Hematopoietic multipotent progenitor cell treated with erythropoietin and hydrocortisone succinate and interleukin-3 and kit ligand, for 4 days (in vitro differentiated cells): ENCODE measurements around the gene NRF1.
A peak's percentile ranks its signal among the peaks of the same experiment; 100 is the strongest.

ENCODE experiments used
- DNase-seq: peaks from one replicate; pipeline ENCODE4 v3.0.0-alpha.2; 2015

Gene NRF1

DNA sequence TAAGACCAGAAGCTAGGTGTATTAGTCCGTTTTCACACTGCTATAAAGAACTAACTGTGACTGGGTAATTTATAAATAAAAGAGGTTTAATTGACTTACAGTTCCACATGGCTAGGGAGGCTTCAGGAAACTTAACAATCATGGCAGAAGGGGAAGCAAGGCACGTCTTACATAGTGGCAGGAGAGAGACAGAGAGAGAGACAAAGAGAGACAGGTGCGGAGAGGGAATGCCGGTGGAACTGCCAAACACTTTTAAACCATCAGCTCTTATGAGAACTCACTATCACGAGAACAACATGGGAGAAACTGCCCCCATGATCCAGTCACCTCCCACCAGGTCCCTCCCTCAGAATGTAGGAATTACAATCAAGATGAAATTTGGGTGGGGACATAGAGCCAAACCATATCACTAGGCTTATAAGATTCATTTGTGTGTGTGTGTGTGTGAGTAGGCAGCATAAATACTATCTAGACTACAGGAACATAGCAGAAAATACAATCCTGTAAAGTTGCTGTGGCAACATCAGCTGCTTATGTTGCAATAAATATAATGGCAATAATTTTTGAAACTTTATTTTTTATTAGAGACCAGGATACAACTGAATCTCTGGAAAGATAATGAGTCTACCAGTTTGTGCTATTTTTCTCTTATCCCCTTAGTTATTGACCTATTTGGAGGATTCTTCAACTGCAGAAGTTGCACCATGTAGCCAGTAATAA, 77.1 kb downstream of the NRF1 start:
- no peak for DNase-seq

DNA sequence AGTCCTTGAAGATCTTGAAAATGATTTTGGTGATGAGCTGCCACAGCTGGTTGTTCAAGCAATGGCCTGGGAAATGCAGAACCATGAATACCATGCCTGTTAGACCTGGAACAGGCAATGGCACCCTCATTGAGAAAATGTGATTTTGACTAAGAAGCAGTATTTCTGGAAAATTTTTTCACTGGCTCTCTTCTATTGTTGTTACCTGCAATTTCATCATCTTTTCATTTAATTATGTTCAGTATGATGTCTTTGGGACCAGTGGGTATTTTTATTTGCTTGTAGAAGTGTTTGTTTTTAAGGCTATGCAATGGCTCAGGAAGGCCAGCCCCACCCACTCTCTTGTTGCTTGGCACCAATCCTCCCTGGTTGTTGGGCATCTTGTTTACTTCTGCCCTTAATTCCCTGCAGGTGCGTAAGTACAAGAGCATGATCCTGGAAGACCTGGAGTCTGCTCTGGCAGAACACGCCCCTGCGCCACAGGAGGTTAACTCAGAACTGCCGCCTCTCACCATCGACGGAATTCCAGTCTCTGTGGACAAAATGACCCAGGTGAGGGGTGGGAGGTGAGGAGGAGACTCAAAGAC, 78.6 kb downstream of the NRF1 start:
- no peak for DNase-seq

DNA sequence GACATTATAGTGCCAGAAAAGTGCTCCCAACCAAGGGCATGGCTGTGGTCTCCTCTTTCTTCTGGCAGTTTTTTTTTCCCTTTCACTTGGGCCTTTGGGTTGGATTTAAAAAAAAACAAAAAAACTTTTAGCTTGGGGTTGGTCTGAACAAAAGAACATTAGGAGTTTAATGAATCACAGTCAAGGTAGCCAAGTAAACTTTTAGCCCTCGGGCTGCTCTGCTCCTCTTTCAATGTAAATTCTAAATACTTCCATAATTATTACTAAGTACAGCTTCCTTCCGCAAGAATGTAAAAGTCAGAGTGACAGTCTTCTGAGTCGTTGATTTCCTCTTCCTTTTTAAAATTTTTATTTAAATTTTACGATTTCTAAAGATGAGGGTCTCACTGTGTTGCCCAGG, 79.2 kb downstream of the NRF1 start:
- no peak for DNase-seq

DNA sequence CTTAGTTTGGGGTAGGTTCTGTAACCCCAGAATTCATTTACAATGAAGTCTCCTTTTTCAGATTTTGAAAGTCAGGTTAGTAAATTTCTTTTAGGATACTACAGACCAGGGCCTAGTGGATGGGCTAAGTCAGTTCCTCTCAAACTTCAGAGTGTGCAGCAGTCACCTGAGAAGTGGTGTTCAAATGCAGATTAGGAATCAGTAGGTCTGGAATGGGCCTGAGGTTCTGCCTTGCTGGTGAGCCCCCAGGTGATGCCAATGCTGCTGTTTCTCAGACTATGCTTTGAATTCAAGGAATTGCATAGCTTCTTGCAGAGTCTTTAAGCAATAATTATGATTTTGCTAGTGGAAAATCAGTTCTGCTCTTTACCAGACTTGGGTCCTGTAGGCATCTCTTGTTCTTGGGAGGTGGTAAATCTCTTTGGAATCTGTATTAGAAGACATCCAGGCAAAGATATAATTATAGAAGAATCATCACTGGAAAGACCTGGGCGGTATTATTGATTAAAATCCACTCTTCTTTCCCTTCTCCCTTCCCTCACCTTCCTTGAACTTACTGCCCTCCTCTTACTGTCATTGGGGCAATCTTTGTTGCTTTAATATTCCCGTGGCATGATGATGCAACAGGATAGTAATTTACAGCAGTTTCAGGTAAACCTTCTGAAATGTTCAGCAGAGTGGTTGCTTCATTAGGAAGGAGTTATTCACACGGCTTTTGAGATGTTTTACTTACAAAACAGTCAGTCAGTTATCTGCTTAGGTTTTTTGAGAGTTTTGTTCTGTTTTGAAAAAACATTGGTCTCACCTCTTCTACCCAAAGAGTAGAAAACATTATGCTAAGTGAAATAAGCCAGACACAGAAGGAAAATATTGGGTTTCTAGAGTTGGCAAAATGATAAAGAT, 87.2 kb downstream of the NRF1 start:
- no peak for DNase-seq

DNA sequence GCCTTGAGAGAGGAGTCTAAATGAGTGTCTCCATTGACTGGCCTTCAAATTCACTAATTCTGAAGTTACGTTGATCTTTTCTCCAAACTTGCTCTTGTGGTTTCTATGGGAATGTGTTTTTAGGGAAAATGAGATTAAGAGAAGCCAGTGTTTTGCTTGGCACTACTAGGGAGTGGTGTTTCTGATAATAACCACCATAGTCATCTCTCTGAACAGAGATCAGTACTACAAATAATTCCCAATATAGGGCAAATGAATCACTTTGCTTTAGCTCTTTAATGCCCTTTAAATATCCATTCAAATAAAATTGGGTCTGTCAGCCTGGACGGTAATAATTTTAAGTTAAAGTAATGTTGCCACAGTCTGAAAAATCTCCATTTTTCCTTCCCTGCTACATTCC, 90.8 kb downstream of the NRF1 start:
- no peak for DNase-seq

DNA sequence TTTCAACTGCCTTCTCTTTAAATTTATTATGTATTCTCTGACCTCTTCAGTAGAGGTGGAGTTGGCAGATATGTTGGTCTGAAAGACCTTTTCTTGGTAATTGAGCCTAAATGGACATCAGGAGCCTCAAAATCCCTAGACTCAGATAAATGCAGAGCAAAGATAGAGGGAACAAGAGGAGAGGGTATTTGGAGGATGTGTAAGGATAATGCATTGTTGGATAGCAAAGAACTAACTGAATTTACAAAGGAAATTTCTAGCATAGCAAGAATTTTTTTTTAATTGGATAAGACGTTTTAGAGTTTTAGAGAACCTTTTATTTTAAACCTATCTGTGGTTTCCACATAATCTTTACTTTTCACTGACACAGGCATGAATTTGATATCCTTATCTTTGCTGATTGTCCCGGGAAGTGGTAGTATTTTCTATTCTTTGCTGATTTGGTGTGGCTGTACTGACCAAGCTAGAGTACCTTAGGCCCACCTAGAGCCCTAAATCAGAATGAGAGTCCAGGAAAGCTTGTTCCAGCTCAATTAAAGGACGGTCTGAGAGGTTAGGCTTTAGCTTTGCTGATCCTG, 91.3 kb downstream of the NRF1 start:
- no peak for DNase-seq

DNA sequence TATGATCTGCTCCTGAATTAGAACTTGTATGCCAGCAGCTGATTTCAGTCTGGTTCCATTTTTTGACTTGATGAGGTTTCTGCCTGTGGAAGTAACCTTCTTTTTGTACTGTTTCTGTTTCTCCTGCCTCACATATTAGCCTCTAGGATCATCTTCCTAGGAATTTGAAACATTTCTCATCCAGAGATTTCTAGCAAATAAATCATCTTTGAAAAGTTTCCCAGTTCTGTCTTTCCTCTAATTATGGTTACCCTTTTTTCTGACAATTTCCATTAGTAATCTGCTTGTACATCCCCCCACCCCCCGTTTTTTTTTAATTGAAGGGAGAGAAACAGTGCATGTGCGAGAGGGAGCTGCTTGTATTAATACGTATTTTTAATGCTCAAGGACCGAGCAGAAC, 92.2 kb downstream of the NRF1 start:
- no peak for DNase-seq

DNA sequence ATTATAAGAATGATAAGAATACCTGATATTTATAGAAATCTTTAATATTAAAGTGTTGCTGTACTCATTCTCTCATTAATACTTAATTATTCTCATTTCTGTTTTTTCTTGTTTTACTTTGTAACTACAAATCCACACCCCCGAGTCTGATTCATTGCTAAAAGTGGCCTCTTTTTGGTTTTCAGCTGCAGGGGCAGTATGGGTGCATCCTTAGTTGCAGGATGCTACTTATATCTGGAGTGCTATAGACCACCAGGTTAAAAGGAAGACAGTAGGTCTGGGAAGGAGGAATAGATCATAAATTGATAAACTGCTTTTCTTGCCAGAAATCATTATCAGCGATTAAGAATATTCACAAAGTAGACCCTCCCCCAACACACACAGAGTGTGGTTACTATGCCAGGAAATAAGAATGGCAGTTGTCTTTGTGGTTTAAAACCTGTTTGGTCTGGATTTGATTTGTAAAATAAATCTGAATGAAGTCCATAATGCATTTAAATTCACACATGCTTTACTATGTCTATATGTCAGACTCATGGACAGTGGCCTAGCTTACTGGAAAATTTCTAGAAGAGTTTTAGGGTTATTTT, 96.5 kb downstream of the NRF1 start:
- peak; percentile 34 for DNase-seq

DNA sequence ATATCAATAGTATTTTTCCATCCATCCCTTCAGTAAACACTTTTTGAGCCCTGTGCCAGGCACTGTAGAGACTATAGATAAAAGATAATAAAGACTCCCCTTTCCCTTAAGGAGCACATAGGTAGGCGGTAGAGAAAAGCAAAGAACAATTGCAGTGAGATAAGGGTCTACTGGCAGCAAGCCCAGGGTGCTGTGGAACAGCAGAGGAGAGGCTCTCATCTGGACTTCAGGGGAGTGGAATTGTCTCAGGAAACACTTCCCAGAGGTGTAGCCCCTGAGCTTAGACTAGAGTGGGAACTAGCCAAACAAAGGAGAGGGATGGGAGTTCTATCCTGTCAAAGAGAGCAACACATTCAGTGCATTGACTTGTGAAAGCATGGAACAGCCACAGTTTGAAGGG, 102.0 kb downstream of the NRF1 start:
- peak; percentile 14 for DNase-seq

DNA sequence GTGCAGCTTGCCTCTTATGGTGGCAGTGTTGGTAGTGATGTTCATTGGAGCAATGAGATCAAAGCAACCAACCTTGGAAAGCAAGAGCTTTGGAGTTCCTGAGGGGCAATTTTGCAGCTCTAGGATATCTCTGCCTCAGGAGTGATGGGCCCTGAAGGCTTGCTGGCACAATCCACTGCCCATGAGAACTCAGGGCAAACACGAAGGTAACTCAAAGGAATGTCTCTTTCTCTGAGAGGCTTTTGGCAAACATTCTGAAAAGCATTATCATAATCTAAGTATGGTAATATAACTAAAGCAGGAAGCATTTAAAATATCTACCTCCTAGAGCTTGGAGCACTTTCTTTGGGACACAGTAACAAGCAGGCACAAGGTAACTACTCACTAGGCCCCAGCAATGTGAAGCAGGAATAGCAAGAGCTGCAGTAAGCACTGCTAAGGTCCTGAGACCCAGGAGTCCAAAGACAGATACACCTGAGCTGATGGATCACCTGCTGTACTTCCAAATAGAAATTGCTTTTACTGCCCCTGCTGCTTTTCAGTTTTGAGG, 103.1 kb downstream of the NRF1 start:
- no peak for DNase-seq

DNA sequence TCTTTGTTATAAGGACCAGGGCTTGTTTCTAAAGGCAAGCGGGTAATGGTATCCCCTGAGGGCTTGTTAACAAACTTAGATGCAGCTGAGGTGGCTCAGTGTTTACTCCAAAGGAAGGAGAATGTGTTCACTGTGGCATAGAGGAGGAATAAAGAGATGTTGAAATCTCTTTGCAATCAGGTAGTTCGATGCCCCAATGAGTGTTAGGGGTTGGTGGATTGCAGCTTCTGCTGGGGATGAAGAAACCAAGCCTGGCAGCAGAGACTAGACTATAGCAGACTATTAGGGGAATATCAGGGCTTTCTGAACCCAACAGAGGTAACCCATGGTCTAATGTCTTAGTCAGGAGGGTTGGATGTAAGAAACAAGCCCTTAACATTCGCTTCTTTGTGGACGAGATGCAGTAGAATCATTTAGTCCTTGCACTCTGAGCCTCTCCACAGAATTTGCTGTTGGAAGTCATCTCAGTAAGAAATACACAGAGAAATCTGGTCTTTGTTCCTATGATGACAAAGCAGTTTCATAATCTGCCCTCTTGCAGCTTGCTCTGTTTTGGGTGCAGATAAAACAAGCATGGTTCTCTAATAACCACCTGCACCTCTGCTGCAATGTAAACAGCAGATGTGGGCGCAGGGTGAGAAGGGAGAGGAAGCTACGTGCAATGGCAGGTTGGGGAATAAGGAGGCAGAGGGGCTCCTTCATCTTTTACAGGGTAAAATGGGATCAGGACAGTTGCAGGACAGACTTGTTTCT, 108.6 kb downstream of the NRF1 start:
- DNase-seq, result peak; percentile 88

DNA sequence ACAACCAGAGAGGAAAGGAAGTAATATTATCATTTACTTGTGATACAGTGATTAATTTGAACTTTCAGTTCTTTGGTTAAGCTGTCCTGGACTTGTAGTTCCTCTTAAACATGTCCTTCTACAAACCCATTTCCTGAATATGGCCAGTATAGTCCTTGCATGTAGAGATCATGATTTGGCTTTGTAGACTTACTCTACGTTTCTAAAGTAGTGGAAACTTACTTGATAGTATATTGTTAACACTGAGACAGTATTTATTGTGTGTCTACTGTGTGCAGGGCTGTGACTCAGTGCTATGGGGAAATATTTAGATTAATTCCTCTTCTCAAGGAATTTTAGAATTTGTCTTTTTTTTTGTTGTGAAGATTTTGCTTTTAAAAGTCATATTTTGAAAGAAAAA, 109.5 kb downstream of the NRF1 start:
- peak; percentile 55 for DNase-seq

DNA sequence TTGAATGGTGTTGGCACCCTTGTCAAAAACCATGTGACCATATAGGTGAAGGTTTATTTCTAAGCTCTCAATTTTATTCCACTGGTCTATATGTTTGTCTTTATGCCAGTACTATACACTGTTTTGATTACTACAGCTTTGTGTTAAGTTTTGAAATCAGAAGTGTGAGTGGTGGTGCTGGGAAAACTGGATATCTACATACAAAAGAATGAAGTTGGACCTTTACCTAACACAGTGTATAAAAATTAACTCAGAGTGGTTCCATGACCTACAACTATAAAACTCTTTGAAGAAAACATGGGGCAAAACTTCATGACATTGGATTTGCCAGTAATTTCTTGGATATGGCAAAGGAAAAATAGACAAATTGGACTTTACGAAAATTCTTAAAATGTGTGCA, 112.2 kb downstream of the NRF1 start:
- DNase-seq, result no peak

DNA sequence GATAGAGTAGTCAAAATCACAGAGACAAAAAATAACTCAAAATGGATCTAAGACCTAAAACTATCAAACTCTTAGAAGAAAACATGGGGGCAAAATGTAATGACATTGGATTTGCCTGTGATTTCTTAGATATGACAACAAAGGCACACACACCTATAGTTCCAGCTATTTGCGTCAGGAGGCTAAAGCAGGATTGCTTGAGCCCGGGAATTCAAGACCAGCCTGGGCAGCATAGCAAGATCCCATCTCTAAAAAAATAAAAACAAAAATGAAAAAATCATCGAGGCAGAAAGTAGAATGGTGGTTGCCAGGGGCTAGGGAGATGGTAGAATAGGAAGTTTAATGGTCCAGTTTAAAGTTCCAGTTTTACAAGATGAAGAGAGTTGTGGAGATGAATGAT, 113.3 kb downstream of the NRF1 start:
- DNase-seq, result no peak

DNA sequence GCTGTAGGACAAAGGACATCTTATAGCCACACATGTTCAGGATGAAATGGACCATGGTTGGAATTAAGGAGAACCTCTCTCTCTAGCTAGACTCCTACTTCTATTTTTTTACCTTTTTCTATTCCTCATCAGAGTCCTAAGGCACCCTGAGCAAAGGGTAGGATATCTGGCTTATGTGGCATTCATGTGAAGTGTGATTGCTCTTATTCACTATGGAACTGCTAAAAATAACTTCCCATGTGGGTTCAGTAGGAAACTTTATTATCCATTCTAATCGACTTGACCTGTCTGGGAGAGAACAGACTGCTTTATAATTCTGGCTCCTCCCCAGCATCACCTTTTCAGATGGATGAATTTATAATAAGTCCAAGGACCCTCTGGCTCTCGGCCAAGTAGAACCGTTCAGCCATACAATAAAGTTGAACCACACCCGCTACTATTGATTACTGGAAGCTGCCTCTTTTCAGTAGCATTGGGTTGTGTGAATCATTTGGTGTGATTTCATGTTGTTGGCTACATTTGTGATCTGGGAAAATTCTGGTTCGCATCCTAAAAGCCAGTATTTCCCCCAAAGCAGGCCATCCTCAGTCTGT, 117.5 kb downstream of the NRF1 start:
- DNase-seq, result no peak

DNA sequence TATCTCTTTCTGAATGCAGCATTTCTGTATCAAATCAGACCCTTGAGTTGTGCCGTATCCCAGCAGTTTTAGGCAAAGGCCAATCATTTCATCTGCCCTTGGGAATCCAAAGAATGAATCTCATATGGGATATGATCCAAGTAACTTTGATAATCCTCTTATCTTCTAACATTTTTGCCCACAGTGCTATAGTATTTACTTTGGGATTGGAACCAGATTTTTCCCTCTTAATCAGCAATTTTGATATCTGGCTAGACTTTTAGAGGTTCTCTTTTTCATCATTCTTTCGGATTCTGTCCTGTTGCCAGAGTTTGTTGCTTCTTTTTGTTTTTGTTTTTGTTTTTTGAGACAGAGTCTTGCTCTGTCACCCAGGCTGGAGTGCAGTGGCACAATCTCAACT, 118.0 kb downstream of the NRF1 start:
- DNase-seq, result no peak

DNA sequence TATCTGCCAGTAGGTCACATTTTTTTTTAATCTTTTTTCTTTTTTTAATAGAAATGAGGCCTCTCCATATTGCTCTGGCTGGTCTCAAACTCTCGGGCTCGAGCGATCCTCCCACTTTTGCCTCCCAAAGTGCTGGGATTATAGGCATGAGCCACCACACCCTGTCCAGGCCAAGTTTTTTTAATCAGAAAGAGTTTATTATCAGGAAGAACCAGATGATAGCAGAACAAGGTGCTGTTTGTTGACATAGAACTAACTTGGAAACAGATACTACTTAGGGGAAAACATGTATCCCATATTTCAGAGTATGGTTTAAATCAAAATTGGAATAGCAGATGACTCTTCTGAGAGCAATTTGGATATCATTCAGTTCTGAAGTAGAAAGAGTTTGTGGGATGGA, 118.6 kb downstream of the NRF1 start:
- no peak for DNase-seq

DNA sequence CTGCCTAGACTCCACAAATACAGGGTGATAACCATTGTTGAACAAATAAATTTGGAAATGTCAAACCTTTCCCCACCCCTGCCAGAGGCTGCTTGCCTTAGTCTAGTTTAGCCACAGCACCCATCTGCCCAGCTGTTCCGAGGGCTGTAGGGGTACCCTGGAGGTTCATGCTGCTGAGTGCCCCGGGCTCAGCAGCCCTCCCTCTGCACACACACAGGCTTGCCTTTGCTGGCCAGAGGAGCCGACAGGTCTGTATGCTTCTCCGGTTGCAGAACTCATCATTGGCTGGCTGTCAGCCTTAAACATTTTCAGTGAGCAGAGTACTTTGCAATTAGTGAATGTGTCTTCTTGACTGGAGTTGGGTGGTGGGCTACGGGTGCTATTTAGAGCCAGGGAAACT, 122.9 kb downstream of the NRF1 start:
- DNase-seq, result no peak

DNA sequence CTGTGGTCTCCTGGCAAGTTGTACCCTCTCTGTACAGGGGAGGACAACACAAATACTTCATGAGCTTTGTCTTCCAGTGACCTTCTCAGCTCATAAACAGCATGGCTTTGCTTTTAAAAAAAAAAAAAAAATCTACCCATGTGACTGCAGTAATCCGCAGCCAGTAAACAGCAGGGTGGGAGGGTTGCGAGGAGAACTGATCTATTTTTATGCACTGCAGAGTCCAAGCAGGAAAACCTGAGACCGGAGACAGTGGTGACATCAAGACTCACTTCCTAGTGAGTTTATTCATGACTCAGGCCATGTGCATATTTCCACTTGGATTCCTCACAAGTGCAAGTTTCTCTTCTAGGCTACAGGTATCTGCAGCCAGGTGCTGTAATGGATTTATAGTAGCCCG, 127.9 kb downstream of the NRF1 start:
- no peak for DNase-seq

DNA sequence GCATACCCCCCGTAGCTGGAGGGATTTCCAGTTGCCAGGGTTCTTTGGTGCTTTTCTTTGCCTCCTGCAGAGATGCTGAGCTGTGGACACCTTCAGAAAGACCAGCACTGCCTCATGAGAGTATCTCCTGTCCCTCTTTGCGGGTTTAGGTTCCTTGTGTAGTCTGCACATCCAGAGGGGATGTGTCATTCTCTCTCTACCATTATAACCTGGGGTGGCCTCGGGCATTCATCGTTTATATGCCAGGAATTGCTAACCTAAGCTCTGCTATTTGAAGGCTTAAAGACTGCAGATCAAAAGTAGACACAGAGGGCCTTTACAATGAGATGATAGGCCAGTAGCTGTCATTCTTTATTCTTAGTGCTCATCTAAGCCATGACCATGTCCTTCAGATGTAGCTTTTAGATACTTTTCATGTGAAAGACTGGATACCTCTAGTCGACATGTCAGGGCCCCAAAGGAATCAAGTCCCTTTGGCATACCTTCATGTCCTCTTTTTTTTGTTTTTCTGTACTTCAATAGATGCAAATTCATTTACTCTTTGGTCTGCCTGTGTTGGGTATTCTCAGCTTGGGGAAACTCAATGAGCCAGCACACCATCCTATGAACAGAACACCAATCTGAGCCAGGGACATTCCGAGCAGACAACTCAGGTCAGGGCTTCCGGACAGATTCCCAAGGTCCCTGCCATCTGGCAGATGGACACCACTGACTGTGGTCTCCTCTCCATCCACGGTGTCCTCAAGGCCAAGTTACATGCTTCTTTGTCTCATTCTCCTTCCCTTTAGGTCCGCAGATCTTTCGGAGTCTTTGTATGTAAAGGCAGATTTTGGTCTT, 129.3 kb downstream of the NRF1 start:
- no peak for DNase-seq

DNA sequence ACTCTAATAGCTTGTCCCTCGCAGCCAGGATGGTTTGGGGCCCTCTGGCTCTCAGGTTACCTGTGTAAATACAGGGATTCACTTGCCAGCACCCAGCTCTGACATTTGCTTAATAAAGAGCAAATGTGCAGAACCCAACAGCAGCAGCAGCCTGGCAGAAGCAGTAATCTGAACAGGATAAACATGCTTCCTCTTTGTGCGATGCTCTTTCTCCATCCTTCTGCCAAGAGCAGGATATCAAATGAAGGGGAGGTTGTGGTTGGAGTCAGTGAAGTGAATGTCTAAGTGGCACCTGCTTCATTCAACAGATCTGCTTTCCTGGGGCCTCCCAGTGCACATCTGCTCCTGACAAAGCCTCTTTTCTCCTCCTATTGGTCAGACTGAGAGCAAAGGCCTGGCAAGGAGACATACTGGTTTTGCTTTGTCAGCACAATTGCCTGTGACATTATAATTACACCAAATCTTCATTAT, 130.3 kb downstream of the NRF1 start:
- peak; percentile 34 for DNase-seq
